Fibroblast of lung (primary cell): ENCODE measurements around the gene PRICKLE1. TPM values are rescaled to one million over a fixed set of nuclear protein-coding genes. Genes with fewer than 3 reads are reported as not detected.

ENCODE experiments used
- DNase-seq, 2 donors: peaks; one replicate each; pipeline versions ENCODE4 v3.0.0 to v3.0.0-alpha.2; 2010; ENCODE audit warnings: low read depth in 2 of 2
- H2AFZ ChIP-seq: 2 replicates; pipeline ENCODE4 v1.5.1; 2012; ENCODE audit warnings: low read length, control low read depth, inconsistent platforms
- H3K27ac ChIP-seq: 2 replicates; pipeline ENCODE4 v1.5.1; 2011; ENCODE audit warnings: low read length, control low read depth; ENCODE audit not compliant: insufficient read depth
- H3K27me3 ChIP-seq: 2 replicates; pipeline ENCODE4 v1.5.1; 2011; ENCODE audit warnings: mild to moderate bottlenecking, low read length; ENCODE audit not compliant: control insufficient read depth, insufficient read depth
- H3K36me3 ChIP-seq: 2 replicates; pipeline ENCODE4 v1.5.1; 2011; ENCODE audit warnings: low read length; ENCODE audit not compliant: control insufficient read depth, insufficient read depth
- H3K4me1 ChIP-seq: 2 replicates; pipeline ENCODE4 v1.5.1; 2011; ENCODE audit warnings: low read length; ENCODE audit not compliant: control insufficient read depth, insufficient read depth; ENCODE audit errors: extremely low read depth
- H3K4me2 ChIP-seq: 2 replicates; pipeline ENCODE4 v1.5.1; 2011; ENCODE audit warnings: low read length, control low read depth; ENCODE audit not compliant: insufficient read depth; ENCODE audit errors: extremely low read depth
- H3K4me3 ChIP-seq, 4 experiments: fragments of 200-600 bp in 1 of 4; sonication (generic) in 1 of 4; replicated peaks in 1 of 4; 2 replicates each; pipeline ENCODE4 v1.5.1; 2011 to 2016; ENCODE audit warnings: low read length in 4 of 4, low read depth in 3 of 4, mild to moderate bottlenecking in 3 of 4, control low read depth in 2 of 4, inconsistent platforms in 1 of 4, mixed read lengths in 1 of 4; ENCODE audit not compliant: insufficient read depth in 1 of 4; ENCODE audit errors: control extremely low read depth in 1 of 4
- H3K79me2 ChIP-seq: 2 replicates; pipeline ENCODE4 v1.5.1; 2012; ENCODE audit warnings: mild to moderate bottlenecking, low read length, inconsistent platforms; ENCODE audit not compliant: control insufficient read depth, insufficient read depth
- H3K9ac ChIP-seq: 2 replicates; pipeline ENCODE4 v1.5.1; 2011; ENCODE audit warnings: mild to moderate bottlenecking, low read length, control low read depth; ENCODE audit not compliant: insufficient read depth
- H3K9me3 ChIP-seq: 2 replicates; pipeline ENCODE4 v1.5.1; 2012; ENCODE audit warnings: low read depth, low read length; ENCODE audit not compliant: control insufficient read depth, insufficient read depth
- H4K20me1 ChIP-seq: 2 replicates; pipeline ENCODE4 v1.5.1; 2011; ENCODE audit warnings: low read length; ENCODE audit not compliant: control insufficient read depth, insufficient read depth; ENCODE audit errors: extremely low read depth
- EZH2 ChIP-seq: IDR thresholded peaks from 2 replicates; pipeline ENCODE4 v1.5.1; 2012; ENCODE audit warnings: low read length, control low read depth, mild to moderate bottlenecking; ENCODE audit errors: missing control alignments
- polyA plus RNA-seq, 2 donors: library from polyadenylated mRNA; depleted of rRNA in 1 of 2; stranded (reverse) in 1 of 2; unstranded in 1 of 2; fragments of >200 nt; gene quantifications; 2 replicates each; pipeline ENCODE4 v1.2.1, GENCODE V29; 2011 to 2012; ENCODE audit warnings: missing spikeins in 1 of 2
- total RNA-seq: library from RNA; depleted of rRNA; stranded (reverse); fragments of >200 nt; gene quantifications from 2 replicates; pipeline ENCODE4 v1.2.1, GENCODE V29; 2014
- TF ChIP-seq, protein P1 (sequence below), 2 donors: IDR thresholded peaks in 1 of 2; conservative IDR thresholded peaks in 1 of 2; 1 replicate in 1 of 2; 2 replicates in 1 of 2; pipeline ENCODE4 v1.5.1; 2011 to 2012; ENCODE audit warnings: low read length in 2 of 2, control low read depth in 1 of 2, inconsistent platforms in 1 of 2, low read depth in 1 of 2, mild to moderate bottlenecking in 1 of 2

PRICKLE1 gene
- total and polyA plus RNA-seq, 2 donors (not counting 1 experiment from before 2014, with no cell fraction given) = 3.4 to 9.6 TPM

GRCh38 chr12:42583016-42583415 is 6.5 kb downstream of the PRICKLE1 start:
- Histone ChIP-seq H3K9me3 (no peaks in the 10 kb centered on the region), H4K20me1 (no peaks in the 10 kb centered on the region), H3K79me2 (no peaks in the 10 kb centered on the region), H3K4me1 (no peaks in the 10 kb centered on the region), H3K27me3 (no peaks in the 10 kb centered on the region), H3K4me3 (no peak overlapping the region), H3K4me2 (no peak overlapping the region), H3K27ac (no peak overlapping the region), H2AFZ (no peak overlapping the region), H3K9ac (no peak overlapping the region), H3K36me3 (no peaks in the 10 kb centered on the region)
- DNase-seq = no peak
- TF ChIP-seq EZH2 = no peak
- TF ChIP-seq, protein P1, sequence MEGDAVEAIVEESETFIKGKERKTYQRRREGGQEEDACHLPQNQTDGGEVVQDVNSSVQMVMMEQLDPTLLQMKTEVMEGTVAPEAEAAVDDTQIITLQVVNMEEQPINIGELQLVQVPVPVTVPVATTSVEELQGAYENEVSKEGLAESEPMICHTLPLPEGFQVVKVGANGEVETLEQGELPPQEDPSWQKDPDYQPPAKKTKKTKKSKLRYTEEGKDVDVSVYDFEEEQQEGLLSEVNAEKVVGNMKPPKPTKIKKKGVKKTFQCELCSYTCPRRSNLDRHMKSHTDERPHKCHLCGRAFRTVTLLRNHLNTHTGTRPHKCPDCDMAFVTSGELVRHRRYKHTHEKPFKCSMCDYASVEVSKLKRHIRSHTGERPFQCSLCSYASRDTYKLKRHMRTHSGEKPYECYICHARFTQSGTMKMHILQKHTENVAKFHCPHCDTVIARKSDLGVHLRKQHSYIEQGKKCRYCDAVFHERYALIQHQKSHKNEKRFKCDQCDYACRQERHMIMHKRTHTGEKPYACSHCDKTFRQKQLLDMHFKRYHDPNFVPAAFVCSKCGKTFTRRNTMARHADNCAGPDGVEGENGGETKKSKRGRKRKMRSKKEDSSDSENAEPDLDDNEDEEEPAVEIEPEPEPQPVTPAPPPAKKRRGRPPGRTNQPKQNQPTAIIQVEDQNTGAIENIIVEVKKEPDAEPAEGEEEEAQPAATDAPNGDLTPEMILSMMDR (conservative IDR thresholded peaks at IDR 0.05 in 1 of 2, IDR thresholded peaks at IDR 0.05 in 1 of 2; ENCODE audit: low read depth in 1 of 2, low read length in 2 of 2) = no peak

DNA sequence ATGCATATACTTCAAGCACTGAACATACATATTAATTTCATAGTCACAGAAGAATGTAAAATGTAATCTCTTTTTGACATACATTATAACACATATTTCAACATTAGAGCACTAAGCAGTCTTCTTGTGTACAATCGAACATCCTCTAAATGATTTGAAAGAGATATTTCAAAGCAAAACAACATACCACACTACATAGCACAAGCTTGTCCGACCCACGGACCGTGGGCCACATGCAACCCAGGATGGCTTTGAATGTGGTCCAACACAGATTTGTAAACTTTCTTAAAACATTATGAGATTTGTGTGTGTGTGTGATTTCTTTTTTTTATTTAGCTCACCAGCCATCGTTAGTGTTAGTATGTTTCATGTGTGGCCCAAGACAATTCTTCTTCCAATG is 7.0 kb downstream of the PRICKLE1 start:
- Histone ChIP-seq H3K9me3 (no peaks in the 10 kb centered on the region), H3K9ac (no peak overlapping the region), H3K79me2 (no peaks in the 10 kb centered on the region), H2AFZ (no peak overlapping the region), H3K36me3 (no peaks in the 10 kb centered on the region), H3K4me1 (no peaks in the 10 kb centered on the region), H3K27ac (no peak overlapping the region), H3K27me3 (no peaks in the 10 kb centered on the region), H4K20me1 (no peaks in the 10 kb centered on the region), H3K4me2 (peak overlapping the region; percentile 30), H3K4me3 (no peak overlapping the region)
- no peak for TF ChIP-seq EZH2
- TF ChIP-seq, protein P1 (conservative IDR thresholded peaks at IDR 0.05 in 1 of 2, IDR thresholded peaks at IDR 0.05 in 1 of 2; ENCODE audit: low read depth in 1 of 2, low read length in 2 of 2) = no peak
- DNase-seq = no peak

GRCh38 chr12:42582050-42582449 is 7.5 kb downstream of the PRICKLE1 start:
- Histone ChIP-seq H3K36me3 (no peaks in the 10 kb centered on the region), H3K4me3 (no peak overlapping the region), H3K9ac (no peak overlapping the region), H2AFZ (no peak overlapping the region), H3K79me2 (no peaks in the 10 kb centered on the region), H3K27ac (no peak overlapping the region), H3K9me3 (no peaks in the 10 kb centered on the region), H3K4me2 (no peak overlapping the region), H4K20me1 (no peaks in the 10 kb centered on the region), H3K4me1 (no peaks in the 10 kb centered on the region), H3K27me3 (no peaks in the 10 kb centered on the region)
- DNase-seq = peak in 1 of 2 donors; percentile 71
- TF ChIP-seq, protein P1 (conservative IDR thresholded peaks at IDR 0.05 in 1 of 2, IDR thresholded peaks at IDR 0.05 in 1 of 2; ENCODE audit: low read depth in 1 of 2, low read length in 2 of 2) = no peak
- TF ChIP-seq EZH2 = no peak
